ENCODE data around the gene AIMP2.

Gene AIMP2

GRCh38 chr7:6011541-6011940, 2.5 kb downstream of the AIMP2 start:
- no peak for DNase-seq (ENCODE audit: low spot score)
- TF ChIP-seq CTCF (IDR thresholded peaks at IDR 0.05; ENCODE audit: extremely low read depth, missing control alignments), result no peak

GRCh38 chr7:6012355-6013104, 3.5 kb downstream of the AIMP2 start:
- no peak for TF ChIP-seq CTCF (IDR thresholded peaks at IDR 0.05; ENCODE audit: extremely low read depth, missing control alignments)
- DNase-seq (ENCODE audit: low spot score), result no peak

GRCh38 chr7:6015917-6016652, 7.0 kb downstream of the AIMP2 start:
- TF ChIP-seq CTCF (IDR thresholded peaks at IDR 0.05; ENCODE audit: extremely low read depth, missing control alignments), result no peak
- no peak for DNase-seq (ENCODE audit: low spot score)

- no peak for DNase-seq (ENCODE audit: low spot score)
- TF ChIP-seq CTCF (IDR thresholded peaks at IDR 0.05; ENCODE audit: extremely low read depth, missing control alignments), result no peak
Measured at GRCh38 chr7:6016653-6016966, 7.5 kb downstream of the AIMP2 start.

- TF ChIP-seq CTCF (IDR thresholded peaks at IDR 0.05; ENCODE audit: extremely low read depth, missing control alignments), result no peak
- no peak for DNase-seq (ENCODE audit: low spot score)
Measured at GRCh38 chr7:6020371-6021286, 11.6 kb downstream of the AIMP2 start.

GRCh38 chr7:6022707-6023106, 13.6 kb downstream of the AIMP2 start:
- no peak for DNase-seq (ENCODE audit: low spot score)
- TF ChIP-seq CTCF (IDR thresholded peaks at IDR 0.05; ENCODE audit: extremely low read depth, missing control alignments), result no peak
